ENCODE measurements around the gene PAPLN.

PAPLN gene

DNA sequence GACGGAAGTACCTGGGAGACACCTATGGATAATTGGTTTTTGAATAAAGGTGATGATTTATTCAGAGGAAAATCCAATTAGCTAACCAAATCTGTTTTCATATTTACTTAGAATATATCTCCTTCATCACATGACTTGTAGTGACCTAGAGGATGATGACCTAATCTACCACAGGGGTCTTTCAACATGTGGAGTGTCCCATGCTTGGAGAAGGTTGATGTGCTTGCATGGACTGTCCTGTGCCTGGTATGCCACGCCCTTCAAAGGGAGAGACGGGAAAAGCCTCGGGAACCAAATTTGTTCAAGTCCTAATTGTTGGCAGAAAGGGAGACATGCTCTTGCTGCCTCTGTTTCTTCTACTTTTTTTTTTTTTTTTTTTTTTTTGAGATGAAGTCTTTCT, 11.8 kb upstream of the PAPLN start:
- H3K27me3 ChIP-seq (ENCODE audit: insufficient read depth, poor library complexity, severe bottlenecking): no peaks in the 10 kb centered on the region
- TF ChIP-seq, protein P1, sequence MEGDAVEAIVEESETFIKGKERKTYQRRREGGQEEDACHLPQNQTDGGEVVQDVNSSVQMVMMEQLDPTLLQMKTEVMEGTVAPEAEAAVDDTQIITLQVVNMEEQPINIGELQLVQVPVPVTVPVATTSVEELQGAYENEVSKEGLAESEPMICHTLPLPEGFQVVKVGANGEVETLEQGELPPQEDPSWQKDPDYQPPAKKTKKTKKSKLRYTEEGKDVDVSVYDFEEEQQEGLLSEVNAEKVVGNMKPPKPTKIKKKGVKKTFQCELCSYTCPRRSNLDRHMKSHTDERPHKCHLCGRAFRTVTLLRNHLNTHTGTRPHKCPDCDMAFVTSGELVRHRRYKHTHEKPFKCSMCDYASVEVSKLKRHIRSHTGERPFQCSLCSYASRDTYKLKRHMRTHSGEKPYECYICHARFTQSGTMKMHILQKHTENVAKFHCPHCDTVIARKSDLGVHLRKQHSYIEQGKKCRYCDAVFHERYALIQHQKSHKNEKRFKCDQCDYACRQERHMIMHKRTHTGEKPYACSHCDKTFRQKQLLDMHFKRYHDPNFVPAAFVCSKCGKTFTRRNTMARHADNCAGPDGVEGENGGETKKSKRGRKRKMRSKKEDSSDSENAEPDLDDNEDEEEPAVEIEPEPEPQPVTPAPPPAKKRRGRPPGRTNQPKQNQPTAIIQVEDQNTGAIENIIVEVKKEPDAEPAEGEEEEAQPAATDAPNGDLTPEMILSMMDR (IDR thresholded peaks at IDR 0.05; ENCODE audit: insufficient read depth, low read length): no peak
- TF ChIP-seq POLR2AphosphoS5 (IDR thresholded peaks at IDR 0.05; ENCODE audit: low read depth) (no peak), GABPA (IDR thresholded peaks at IDR 0.05; ENCODE audit: low read depth) (no peak), SPI1 (IDR thresholded peaks at IDR 0.05; ENCODE audit: borderline replicate concordance, low read depth) (no peak)
- TF ChIP-seq, protein P2, sequence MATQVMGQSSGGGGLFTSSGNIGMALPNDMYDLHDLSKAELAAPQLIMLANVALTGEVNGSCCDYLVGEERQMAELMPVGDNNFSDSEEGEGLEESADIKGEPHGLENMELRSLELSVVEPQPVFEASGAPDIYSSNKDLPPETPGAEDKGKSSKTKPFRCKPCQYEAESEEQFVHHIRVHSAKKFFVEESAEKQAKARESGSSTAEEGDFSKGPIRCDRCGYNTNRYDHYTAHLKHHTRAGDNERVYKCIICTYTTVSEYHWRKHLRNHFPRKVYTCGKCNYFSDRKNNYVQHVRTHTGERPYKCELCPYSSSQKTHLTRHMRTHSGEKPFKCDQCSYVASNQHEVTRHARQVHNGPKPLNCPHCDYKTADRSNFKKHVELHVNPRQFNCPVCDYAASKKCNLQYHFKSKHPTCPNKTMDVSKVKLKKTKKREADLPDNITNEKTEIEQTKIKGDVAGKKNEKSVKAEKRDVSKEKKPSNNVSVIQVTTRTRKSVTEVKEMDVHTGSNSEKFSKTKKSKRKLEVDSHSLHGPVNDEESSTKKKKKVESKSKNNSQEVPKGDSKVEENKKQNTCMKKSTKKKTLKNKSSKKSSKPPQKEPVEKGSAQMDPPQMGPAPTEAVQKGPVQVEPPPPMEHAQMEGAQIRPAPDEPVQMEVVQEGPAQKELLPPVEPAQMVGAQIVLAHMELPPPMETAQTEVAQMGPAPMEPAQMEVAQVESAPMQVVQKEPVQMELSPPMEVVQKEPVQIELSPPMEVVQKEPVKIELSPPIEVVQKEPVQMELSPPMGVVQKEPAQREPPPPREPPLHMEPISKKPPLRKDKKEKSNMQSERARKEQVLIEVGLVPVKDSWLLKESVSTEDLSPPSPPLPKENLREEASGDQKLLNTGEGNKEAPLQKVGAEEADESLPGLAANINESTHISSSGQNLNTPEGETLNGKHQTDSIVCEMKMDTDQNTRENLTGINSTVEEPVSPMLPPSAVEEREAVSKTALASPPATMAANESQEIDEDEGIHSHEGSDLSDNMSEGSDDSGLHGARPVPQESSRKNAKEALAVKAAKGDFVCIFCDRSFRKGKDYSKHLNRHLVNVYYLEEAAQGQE (IDR thresholded peaks at IDR 0.05; ENCODE audit: insufficient replicate concordance, low read depth): no peak
- H3K27ac ChIP-seq (replicated peaks): no peak overlapping the region
- no peak for DNase-seq (ENCODE audit: low read depth in 1 of 2, low spot score in 1 of 2)
- no peak overlapping the region for H3K4me3 ChIP-seq (replicated peaks; ENCODE audit: insufficient read depth, low read length)

DNA sequence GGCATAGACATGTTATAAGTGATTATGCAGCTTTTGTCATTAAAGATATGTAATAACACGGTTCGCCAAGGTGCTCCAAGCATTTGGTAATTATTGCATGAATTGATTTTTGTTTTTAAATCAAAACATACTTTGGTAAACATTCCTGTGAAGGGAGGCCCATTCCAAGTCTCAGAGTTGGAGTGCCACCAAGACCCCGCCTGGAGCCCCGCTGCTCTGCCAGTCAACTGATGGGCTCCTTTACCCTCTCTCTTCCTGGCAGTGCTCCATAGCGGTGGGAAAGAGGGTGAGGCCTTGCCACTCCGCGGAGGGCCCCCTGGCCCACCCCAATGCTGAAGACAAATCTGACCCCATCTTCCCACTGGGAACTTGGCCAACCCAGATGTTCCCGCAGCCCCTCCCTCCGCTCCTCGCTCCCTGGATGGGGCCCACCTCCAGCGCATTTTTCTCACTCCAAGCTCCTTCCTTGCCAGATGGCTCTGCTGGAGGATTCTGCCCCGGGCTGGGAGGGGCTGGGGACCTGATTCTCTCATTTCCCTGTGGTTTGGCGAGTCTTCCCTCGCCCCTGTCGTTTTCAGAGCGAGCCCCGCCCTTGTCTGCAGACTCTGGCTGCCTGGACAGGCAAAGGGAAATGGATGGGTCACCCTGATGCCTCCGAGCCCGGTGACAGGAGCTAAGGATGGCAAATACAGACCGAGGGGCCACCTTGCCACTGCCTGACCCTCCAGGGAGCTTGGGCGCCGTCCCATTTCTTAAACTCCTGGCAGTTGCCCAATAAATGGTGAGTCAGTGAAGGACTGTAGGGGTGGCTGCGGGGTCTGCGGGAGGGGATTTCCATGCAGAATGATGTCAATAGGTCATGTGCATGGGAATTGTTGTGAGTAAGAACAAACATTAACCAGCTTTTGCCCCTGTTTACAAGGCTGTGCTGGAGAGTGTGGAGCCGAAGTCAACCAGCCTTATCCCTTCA, 9.2 kb upstream of the PAPLN start:
- DNase-seq (ENCODE audit: low read depth in 1 of 2, low spot score in 1 of 2): no peak
- Histone ChIP-seq H3K4me3 (replicated peaks; ENCODE audit: insufficient read depth, low read length) (no peak overlapping the region), H3K27ac (replicated peaks) (no peak overlapping the region), H3K27me3 (ENCODE audit: insufficient read depth, poor library complexity, severe bottlenecking) (no peaks in the 10 kb centered on the region)
- TF ChIP-seq, protein P1 (IDR thresholded peaks at IDR 0.05; ENCODE audit: insufficient read depth, low read length): no peak
- TF ChIP-seq POLR2AphosphoS5 (IDR thresholded peaks at IDR 0.05; ENCODE audit: low read depth): no peak
- TF ChIP-seq, protein P2 (IDR thresholded peaks at IDR 0.05; ENCODE audit: insufficient replicate concordance, low read depth): no peak
- TF ChIP-seq SPI1 (IDR thresholded peaks at IDR 0.05; ENCODE audit: borderline replicate concordance, low read depth): no peak
- TF ChIP-seq GABPA (IDR thresholded peaks at IDR 0.05; ENCODE audit: low read depth): no peak

DNA sequence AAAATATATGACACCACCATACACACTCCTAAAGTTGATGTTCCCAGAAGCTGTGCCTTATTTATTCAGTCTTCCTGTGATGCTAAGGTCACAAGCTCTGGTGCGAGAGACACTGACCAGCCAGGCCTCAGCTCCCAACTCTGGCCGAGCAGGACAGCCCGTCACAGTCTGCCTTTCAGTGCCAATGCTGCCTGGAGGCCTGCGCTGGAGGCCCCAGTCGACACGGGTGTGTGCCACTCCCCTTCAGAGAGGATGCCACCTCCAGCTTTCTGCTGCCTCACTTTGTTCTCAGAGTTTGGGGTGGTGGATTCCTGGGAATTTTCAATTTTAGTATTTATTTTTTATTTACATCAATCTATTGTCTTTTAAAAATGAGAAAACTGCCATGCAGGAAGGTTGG, 7.3 kb upstream of the PAPLN start:
- Histone ChIP-seq H3K27me3 (ENCODE audit: insufficient read depth, poor library complexity, severe bottlenecking) (no peaks in the 10 kb centered on the region), H3K27ac (replicated peaks) (no peak overlapping the region), H3K4me3 (replicated peaks; ENCODE audit: insufficient read depth, low read length) (no peak overlapping the region)
- DNase-seq (ENCODE audit: low read depth in 1 of 2, low spot score in 1 of 2): no peak
- TF ChIP-seq, protein P1 (IDR thresholded peaks at IDR 0.05; ENCODE audit: insufficient read depth, low read length): no peak
- TF ChIP-seq POLR2AphosphoS5 (IDR thresholded peaks at IDR 0.05; ENCODE audit: low read depth): no peak
- TF ChIP-seq, protein P2 (IDR thresholded peaks at IDR 0.05; ENCODE audit: insufficient replicate concordance, low read depth): no peak
- no peak for TF ChIP-seq GABPA (IDR thresholded peaks at IDR 0.05; ENCODE audit: low read depth)
- no peak for TF ChIP-seq SPI1 (IDR thresholded peaks at IDR 0.05; ENCODE audit: borderline replicate concordance, low read depth)

Measured in HL-60 (cell line).